ENCODE measurements around the gene PCDH15.

DNA sequence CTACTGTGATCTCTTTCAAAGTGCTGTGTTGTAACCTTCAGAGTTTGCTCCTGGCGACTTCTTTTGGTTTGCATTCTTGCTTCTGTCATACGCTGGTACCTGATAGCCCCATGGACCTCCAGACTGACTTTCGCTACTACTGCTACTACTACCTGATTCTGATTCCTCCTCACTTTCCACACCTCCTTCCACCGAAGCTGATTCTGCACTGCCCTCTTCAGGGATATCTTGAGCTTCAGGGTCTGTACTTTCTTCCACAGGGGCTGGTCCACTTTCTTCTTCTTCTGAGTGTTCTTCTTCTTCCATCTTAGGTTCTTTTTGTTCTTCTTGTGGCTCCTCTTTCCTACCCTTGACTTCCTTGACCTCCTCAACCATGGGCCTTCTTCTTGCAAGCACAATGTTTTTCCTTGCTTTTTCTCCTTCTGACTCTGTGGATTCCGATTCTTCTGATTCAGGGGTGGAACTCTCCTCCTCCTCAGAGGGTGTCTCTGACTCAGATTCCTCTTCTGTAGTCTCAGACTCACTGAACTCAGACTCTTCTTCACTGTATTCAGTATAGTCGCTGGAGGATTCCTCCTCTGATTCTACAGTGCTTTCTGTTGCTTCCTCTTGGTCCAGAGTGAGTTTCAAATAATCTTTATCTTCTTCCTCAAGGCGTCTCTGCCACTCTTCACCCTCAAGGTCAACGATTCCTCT is 992.2 kb downstream of the PCDH15 start:
- TF ChIP-seq, protein P1, sequence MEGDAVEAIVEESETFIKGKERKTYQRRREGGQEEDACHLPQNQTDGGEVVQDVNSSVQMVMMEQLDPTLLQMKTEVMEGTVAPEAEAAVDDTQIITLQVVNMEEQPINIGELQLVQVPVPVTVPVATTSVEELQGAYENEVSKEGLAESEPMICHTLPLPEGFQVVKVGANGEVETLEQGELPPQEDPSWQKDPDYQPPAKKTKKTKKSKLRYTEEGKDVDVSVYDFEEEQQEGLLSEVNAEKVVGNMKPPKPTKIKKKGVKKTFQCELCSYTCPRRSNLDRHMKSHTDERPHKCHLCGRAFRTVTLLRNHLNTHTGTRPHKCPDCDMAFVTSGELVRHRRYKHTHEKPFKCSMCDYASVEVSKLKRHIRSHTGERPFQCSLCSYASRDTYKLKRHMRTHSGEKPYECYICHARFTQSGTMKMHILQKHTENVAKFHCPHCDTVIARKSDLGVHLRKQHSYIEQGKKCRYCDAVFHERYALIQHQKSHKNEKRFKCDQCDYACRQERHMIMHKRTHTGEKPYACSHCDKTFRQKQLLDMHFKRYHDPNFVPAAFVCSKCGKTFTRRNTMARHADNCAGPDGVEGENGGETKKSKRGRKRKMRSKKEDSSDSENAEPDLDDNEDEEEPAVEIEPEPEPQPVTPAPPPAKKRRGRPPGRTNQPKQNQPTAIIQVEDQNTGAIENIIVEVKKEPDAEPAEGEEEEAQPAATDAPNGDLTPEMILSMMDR (IDR thresholded peaks at IDR 0.05; ENCODE audit: insufficient read depth, low read depth, low read length), result no peak
- TF ChIP-seq EZH2 (IDR thresholded peaks at IDR 0.05; ENCODE audit: insufficient read depth, low read length), result no peak
